ENCODE data around the gene NHEJ1.
A peak's percentile ranks its signal among the peaks of the same experiment; 100 is the strongest.

Gene NHEJ1

GRCh38 chr2:219111375-219112061, 49.1 kb downstream of the NHEJ1 start:
- H3K4me3 ChIP-seq (ENCODE audit: low read depth, low read length), result no peak overlapping the region
- ChIA-PET CTCF (interaction anchor here (0.8 to 26.2 kb wide), 8 partner anchors 8 to 131 kb away, joined by 3 to 709 read pairs (median 4); partner anchors contain the start of gene IHH), POLR2A (no interaction called here)
- no peak for TF ChIP-seq CTCF (IDR thresholded peaks at IDR 0.05; ENCODE audit: insufficient read depth, low read length, missing control alignments)
- no peak for DNase-seq (ENCODE audit: low read depth, low spot score)

DNA sequence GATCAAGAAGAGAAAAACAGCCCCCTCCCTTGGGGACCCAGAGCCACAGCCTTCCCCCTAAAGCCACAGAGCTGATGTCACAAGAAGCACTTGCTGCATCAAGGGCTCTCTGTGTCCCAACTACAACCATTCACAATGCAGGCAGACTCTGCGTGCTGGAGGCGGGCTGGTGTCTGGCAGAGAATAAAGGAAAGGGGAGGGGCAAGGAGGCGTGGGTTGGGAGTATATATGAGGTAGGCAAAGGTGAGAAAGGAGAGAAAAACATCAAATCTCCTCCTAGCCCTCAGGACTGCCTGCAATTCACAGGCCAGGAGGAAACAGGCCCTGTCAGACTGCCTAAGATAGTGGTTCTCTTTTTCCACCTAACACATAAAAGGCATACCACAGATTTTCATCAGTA, 51.1 kb downstream of the NHEJ1 start:
- POLR2A ChIA-PET, result no interaction called here
- CTCF ChIA-PET, result interaction anchor here (0.6 to 26.2 kb wide), 6 partner anchors 10 to 80 kb away, joined by 3 to 709 read pairs (median 16); partner anchors contain the start of gene IHH
- no peak for DNase-seq (ENCODE audit: low read depth, low spot score)
- no peak overlapping the region for H3K4me3 ChIP-seq (ENCODE audit: low read depth, low read length)
- no peak for TF ChIP-seq CTCF (IDR thresholded peaks at IDR 0.05; ENCODE audit: insufficient read depth, low read length, missing control alignments)

- CTCF ChIA-PET, result interaction anchor here (1.0 to 26.2 kb wide), 8 partner anchors 8 to 127 kb away, joined by 3 to 709 read pairs (median 4); partner anchors contain the start of gene IHH
- no peak for DNase-seq (ENCODE audit: low read depth, low spot score)
- no peak overlapping the region for H3K4me3 ChIP-seq (ENCODE audit: low read depth, low read length)
- no peak for TF ChIP-seq CTCF (IDR thresholded peaks at IDR 0.05; ENCODE audit: insufficient read depth, low read length, missing control alignments)
- POLR2A ChIA-PET, result no interaction called here
Observed at GRCh38 chr2:219107758-219108157, 52.9 kb downstream of the NHEJ1 start.

DNA sequence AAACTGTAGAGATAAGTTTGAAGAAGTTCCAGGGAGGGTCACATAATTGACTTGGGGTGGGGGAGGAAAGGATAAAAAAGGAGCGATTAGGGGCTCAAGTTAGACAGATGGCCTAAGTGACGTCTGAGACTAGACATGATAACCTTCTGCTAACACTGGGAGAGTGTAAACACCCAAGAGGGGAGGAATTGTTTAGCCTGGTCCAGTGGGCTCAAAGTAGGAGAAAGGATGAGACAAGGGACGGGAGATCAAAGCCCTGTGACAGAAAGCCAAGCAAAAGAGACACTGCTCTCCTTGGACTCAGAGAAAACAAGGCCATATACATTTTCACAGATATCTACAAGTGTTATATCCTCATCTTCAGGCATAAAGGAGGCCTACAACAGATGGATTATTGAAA, 54.4 kb downstream of the NHEJ1 start:
- DNase-seq (ENCODE audit: low read depth, low spot score), result no peak
- ChIA-PET CTCF (interaction anchor here (0.8 to 8.1 kb wide), 6 partner anchors 13 to 76 kb away, joined by 3 to 78 read pairs (median 4); no protein-coding TSS in a partner anchor), POLR2A (no interaction called here)
- no peak for TF ChIP-seq CTCF (IDR thresholded peaks at IDR 0.05; ENCODE audit: insufficient read depth, low read length, missing control alignments)
- H3K4me3 ChIP-seq (ENCODE audit: low read depth, low read length), result no peak overlapping the region

DNA sequence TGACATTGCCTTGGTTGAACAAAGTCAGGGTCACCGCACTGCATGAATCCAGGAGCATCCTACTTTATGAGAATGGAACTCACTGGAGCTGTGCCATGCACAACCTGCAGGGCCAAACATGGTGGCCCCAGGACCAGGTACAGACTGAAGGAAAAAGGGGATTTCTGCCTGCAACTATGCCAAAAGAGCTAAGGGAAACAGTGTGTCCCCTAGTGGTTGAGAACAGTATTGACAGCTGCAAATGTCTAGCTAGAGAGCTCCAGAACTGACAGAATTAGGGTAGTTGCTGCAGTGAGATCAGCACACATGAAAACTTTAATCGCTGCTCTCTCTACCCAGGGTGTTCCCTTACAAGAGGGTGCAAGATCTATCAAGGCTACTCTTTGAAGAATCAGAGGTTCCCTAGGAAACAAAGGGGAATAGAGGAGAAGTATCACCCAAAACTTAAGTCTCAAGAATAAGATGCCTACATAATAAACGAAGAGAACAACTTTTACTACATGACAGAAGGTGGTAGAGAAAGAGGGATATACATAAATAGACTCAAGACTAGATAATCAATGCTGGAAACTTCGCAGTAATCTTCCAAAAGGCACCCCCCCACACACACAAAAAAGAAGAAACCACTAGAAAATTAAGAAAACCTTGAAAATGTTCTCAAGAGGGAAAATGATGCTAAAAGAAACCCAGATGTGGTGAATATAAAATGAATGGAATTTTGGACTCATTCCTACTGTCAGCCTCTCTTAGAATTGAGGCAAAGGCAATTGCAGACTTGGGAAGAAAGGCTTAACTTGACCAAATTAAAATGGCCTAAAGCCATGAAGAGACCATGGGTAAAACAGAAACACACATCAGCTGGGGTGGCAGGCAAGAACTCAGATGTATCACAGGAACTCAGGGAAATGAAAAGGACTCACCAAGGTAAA, 56.2 kb downstream of the NHEJ1 start:
- CTCF ChIA-PET, result interaction anchor here (0.6 to 8.1 kb wide), 31 partner anchors 8 to 110 kb away, joined by 3 to 78 read pairs (median 4); partner anchors contain the start of gene IHH
- POLR2A ChIA-PET, result no interaction called here
- peak; percentile 71 for TF ChIP-seq CTCF (IDR thresholded peaks at IDR 0.05; ENCODE audit: insufficient read depth, low read length, missing control alignments)

More for the DNA sequence above, 56.2 kb downstream of the NHEJ1 start:
- no peak for DNase-seq (ENCODE audit: low read depth, low spot score)
- no peak overlapping the region for H3K4me3 ChIP-seq (ENCODE audit: low read depth, low read length)
